Superior temporal gyrus (tissue), 1 donor: ENCODE results near the gene SDR9C7.

ENCODE experiments used
- DNase-seq: peaks from one replicate; pipeline ENCODE4 v3.0.0-alpha.2; 2016; ENCODE audit errors: extremely low spot score

Gene SDR9C7

GRCh38 chr12:56877195-56878009 is 56.8 kb downstream of the SDR9C7 start:
- DNase-seq = peak; percentile 17

- DNase-seq = no peak
Measured at GRCh38 chr12:56874821-56875220, 59.4 kb downstream of the SDR9C7 start.

GRCh38 chr12:56873382-56873781 is 60.8 kb downstream of the SDR9C7 start:
- DNase-seq = no peak
